ENCODE results near the gene MTRR.
"Not testable (repeated sequence)": the region's sequence is repeated elsewhere in the genome, so short reads cannot be mapped to it uniquely, and the experiment has no call there.

MTRR gene

GRCh38 chr5:7897014-7897600, 28.2 kb downstream of the MTRR start:
- DNase-seq (ENCODE audit: low read depth) = no peak

- no peak for DNase-seq (ENCODE audit: low read depth)
These were observed 33.3 kb downstream of the MTRR start for GRCh38 chr5:7902201-7902600.

GRCh38 chr5:7902666-7903625, 34.0 kb downstream of the MTRR start:
- no peak for DNase-seq (ENCODE audit: low read depth)

GRCh38 chr5:7904170-7904569, 35.2 kb downstream of the MTRR start:
- DNase-seq (ENCODE audit: low read depth) = no peak

GRCh38 chr5:7907612-7908011, 38.7 kb downstream of the MTRR start:
- DNase-seq (ENCODE audit: low read depth) = no peak

- DNase-seq (ENCODE audit: low read depth) = no peak
These were observed 39.4 kb downstream of the MTRR start for GRCh38 chr5:7908317-7908716.

GRCh38 chr5:7910738-7911428, 41.9 kb downstream of the MTRR start:
- DNase-seq (ENCODE audit: low read depth) = no peak

- not testable (repeated sequence) for DNase-seq (ENCODE audit: low read depth)
These were observed 42.5 kb downstream of the MTRR start for GRCh38 chr5:7911429-7911771.

- DNase-seq (ENCODE audit: low read depth) = no peak
These were observed 47.3 kb downstream of the MTRR start for GRCh38 chr5:7916171-7916804.

- no peak for DNase-seq (ENCODE audit: low read depth)
These were observed 48.5 kb downstream of the MTRR start for GRCh38 chr5:7917130-7918123.

- DNase-seq (ENCODE audit: low read depth) = no peak
These were observed 57.2 kb downstream of the MTRR start for GRCh38 chr5:7925961-7926695.

GRCh38 chr5:7926720-7927119, 57.8 kb downstream of the MTRR start:
- no peak for DNase-seq (ENCODE audit: low read depth)

- DNase-seq (ENCODE audit: low read depth) = no peak
These were observed 58.8 kb downstream of the MTRR start for GRCh38 chr5:7927466-7928375.

GRCh38 chr5:7930011-7930410, 61.1 kb downstream of the MTRR start:
- DNase-seq (ENCODE audit: low read depth) = no peak

- no peak for DNase-seq (ENCODE audit: low read depth)
These were observed 72.7 kb downstream of the MTRR start for GRCh38 chr5:7941692-7942091.

GRCh38 chr5:7947301-7947700, 78.4 kb downstream of the MTRR start:
- no peak for DNase-seq (ENCODE audit: low read depth)
